Cerebellar nuclear complex (tissue), 1 donor: ENCODE data around the gene CD244.

Experiments used
- DNase-seq, 2 experiments: peaks; one replicate each; lab custom pipeline; 2025; lab: John Stamatoyannopoulos, UW

Gene CD244

GRCh38 chr1:160780398-160780755, 82.3 kb downstream of the CD244 start:
- no peak for DNase-seq
